GM23248 (cell line): ENCODE data around the gene PREP. TPM values are rescaled to one million over a fixed set of nuclear protein-coding genes. Genes with fewer than 3 reads are reported as not detected.

ENCODE experiments used
- DNase-seq: peaks from one replicate; pipeline ENCODE4 v3.0.0-alpha.2; 2015
- H2AFZ ChIP-seq: fragments of 200-600 bp; sonication (generic); 2 replicates; pipeline ENCODE4 v1.6.1; 2016; ENCODE audit warnings: antibody characterized with exemption
- H3F3A ChIP-seq: fragments of 200-600 bp; sonication (generic); 2 replicates; pipeline ENCODE4 v1.6.1; 2016; ENCODE audit warnings: mild to moderate bottlenecking, antibody characterized with exemption, mixed run types; ENCODE audit not compliant: insufficient read depth
- H3K27ac ChIP-seq: fragments of 200-600 bp; sonication (generic); 2 replicates; pipeline ENCODE4 v1.5.1; 2016; ENCODE audit warnings: mild to moderate bottlenecking
- H3K27me3 ChIP-seq: fragments of 200-600 bp; sonication (generic); replicated peaks from 2 replicates; pipeline ENCODE4 v1.6.1; 2016; ENCODE audit warnings: mild to moderate bottlenecking; ENCODE audit not compliant: insufficient read depth
- H3K36me3 ChIP-seq: fragments of 200-600 bp; sonication (generic); 2 replicates; pipeline ENCODE4 v1.6.1; 2016; ENCODE audit warnings: low read depth, mild to moderate bottlenecking
- H3K4me1 ChIP-seq: fragments of 200-600 bp; sonication (generic); 2 replicates; pipeline ENCODE4 v1.6.1; 2016; ENCODE audit warnings: mild to moderate bottlenecking; ENCODE audit not compliant: insufficient read depth
- H3K4me2 ChIP-seq: fragments of 200-600 bp; sonication (generic); one replicate; pipeline ENCODE4 v1.6.1; 2016; ENCODE audit warnings: mild to moderate bottlenecking; ENCODE audit not compliant: unreplicated experiment
- H3K4me3 ChIP-seq: fragments of 200-600 bp; sonication (generic); 2 replicates; pipeline ENCODE4 v1.5.1; 2016; ENCODE audit warnings: mild to moderate bottlenecking
- H3K79me2 ChIP-seq: fragments of 200-600 bp; sonication (generic); 2 replicates; pipeline ENCODE4 v1.6.1; 2016; ENCODE audit warnings: mild to moderate bottlenecking; ENCODE audit not compliant: insufficient read depth
- H3K9ac ChIP-seq: fragments of 200-600 bp; sonication (generic); 2 replicates; pipeline ENCODE4 v1.6.1; 2016; ENCODE audit warnings: mild to moderate bottlenecking
- H3K9me2 ChIP-seq: fragments of 200-600 bp; sonication (generic); 2 replicates; pipeline ENCODE4 v1.6.1; 2016; ENCODE audit warnings: mixed run types, mild to moderate bottlenecking, moderate library complexity; ENCODE audit not compliant: insufficient read depth
- H3K9me3 ChIP-seq: fragments of 200-600 bp; sonication (generic); one replicate; pipeline ENCODE4 v1.6.1; 2017; ENCODE audit warnings: low read depth
- H4K20me1 ChIP-seq: fragments of 200-600 bp; sonication (generic); 2 replicates; pipeline ENCODE4 v1.6.0; 2016; ENCODE audit not compliant: insufficient read depth
- EZH2 ChIP-seq: fragments of 200-600 bp; sonication (generic); IDR thresholded peaks from 2 replicates; pipeline ENCODE4 v1.6.1; 2018; ENCODE audit warnings: antibody characterized with exemption, mild to moderate bottlenecking; ENCODE audit not compliant: insufficient read depth, poor library complexity, severe bottlenecking
- EZH2phosphoT487 ChIP-seq: fragments of 200-600 bp; sonication (generic); IDR thresholded peaks from 2 replicates; pipeline ENCODE4 v1.6.1; 2018; ENCODE audit warnings: antibody characterized with exemption, moderate library complexity, mild to moderate bottlenecking, low read depth; ENCODE audit not compliant: insufficient read depth
- WGBS, 2 experiments: methylation state at CpG; one replicate each; pipeline ENCODE4 v1.1.6; 2015 to 2017; ENCODE audit warnings: low lambda C conversion rate in 2 of 2, low coverage in 1 of 2; ENCODE audit errors: missing lambda C conversion rate in 2 of 2; 5-methylcytosine and 5-hydroxymethylcytosine counted together
- in situ Hi-C: fragments of 300-500 bp; cut with MboI; formaldehyde crosslinking; loops from 2 replicates; pipeline ENCODE4 v1.15.0; 2020
- polyA plus RNA-seq: library from polyadenylated mRNA; unstranded; fragments of >200 nt; fragmentation: Nextera tagmentation; extraction: Ambion mirVana; gene quantifications from 2 replicates; pipeline ENCODE4 v1.2.1, GENCODE V29; 2016
- total RNA-seq: library from RNA; depleted of rRNA; stranded (reverse); fragments of >200 nt; shearing (Covaris generic); gene quantifications from 2 replicates; pipeline ENCODE4 v1.2.3, GENCODE V29; 2014

The PREP gene
- total and polyA plus RNA-seq, 2 experiments from 2014 or later: 18.9 to 37.9 TPM

DNA sequence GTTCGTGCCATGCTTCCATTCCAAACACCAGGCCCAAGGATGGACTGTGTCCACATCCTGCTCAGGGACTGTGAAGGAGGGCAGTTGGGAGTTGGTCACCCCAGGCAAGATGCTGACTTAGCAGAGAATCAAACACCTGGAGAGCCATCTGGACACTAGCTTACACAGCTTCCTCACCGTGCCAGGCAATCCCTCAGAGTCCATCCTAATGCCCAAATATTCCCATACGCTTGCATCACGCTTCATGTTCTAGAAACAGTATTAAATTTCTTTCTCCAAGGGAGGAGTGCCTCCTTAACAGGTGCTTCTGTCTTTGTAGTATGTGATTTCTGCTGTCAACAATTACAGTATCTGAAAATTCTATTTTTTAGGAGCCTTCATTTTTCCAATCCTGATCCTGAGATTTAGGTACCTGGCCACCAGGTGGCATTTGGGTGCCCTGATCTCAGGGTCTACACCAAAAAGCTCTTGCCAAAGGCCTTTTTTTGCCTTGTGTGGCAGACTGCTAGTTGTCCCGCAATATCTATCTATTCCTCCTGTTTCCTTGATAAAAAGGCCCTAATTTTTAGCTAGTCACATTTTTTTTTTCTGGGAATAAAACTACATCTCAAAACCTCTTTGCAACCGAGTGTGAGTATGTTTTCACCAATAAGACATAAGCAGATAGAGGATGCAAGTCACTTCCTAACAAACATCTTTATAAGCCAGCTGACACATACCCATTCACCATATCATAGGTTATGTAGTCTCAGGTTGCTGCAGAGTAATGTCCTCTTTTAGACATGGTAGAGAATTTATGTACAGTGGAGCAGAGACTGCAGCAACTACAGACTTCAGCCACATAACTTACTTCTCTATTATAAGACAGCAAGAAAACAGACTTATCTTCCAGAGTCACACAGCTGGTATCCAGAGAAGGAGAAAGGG, 85.0 kb downstream of the PREP start:
- Histone ChIP-seq H4K20me1 (no peaks in the 10 kb centered on the region), H3K36me3 (peaks cover 20% of the 10 kb centered on the region), H3K9me2 (no peaks in the 10 kb centered on the region), H3K9me3 (no peaks in the 10 kb centered on the region), H3K27me3 (no peaks in the 10 kb centered on the region), H3K9ac (no peak overlapping the region), H3K4me1 (peaks cover 17% of the 10 kb centered on the region), H3K27ac (no peak overlapping the region), H2AFZ (no peak overlapping the region), H3K79me2 (no peaks in the 10 kb centered on the region), H3K4me3 (no peak overlapping the region), H3F3A (peaks cover 6% of the 10 kb centered on the region; the same call in 1 of the 2 replicates), H3K4me2 (peak overlapping the region; percentile 39)
- no peak for DNase-seq
- WGBS, 2 experiments: 96% methylated on average over 6 of the region's 6 CpGs
- TF ChIP-seq EZH2 (no peak), EZH2phosphoT487 (no peak)
- in situ Hi-C loops: no loop called here

GRCh38 chr6:105313211-105313610, 89.7 kb downstream of the PREP start:
- no peaks in the 10 kb centered on the region for H4K20me1 ChIP-seq
- H3K27me3 ChIP-seq: no peaks in the 10 kb centered on the region
- no peak overlapping the region for H3K27ac ChIP-seq
- H2AFZ ChIP-seq: no peak overlapping the region
- no peak overlapping the region for H3K4me3 ChIP-seq
- WGBS, 2 experiments: 76 to 81% methylated on average over 4 of the region's 4 CpGs
- H3K9me2 ChIP-seq: no peaks in the 10 kb centered on the region
- peaks cover 1% of the 10 kb centered on the region for H3K4me1 ChIP-seq
- 0 out of 2 replicates have a peak, but pooled peaks cover 11% of the 10 kb centered on the region for H3K36me3 ChIP-seq
- no peaks in the 10 kb centered on the region for H3K79me2 ChIP-seq
- no peak overlapping the region for H3K4me2 ChIP-seq
- H3K9me3 ChIP-seq: no peaks in the 10 kb centered on the region
- DNase-seq: no peak
- H3F3A ChIP-seq: no peaks in the 10 kb centered on the region
- no peak for TF ChIP-seq EZH2
- TF ChIP-seq EZH2phosphoT487: no peak
- H3K9ac ChIP-seq: no peak overlapping the region
- in situ Hi-C loops: no loop called here

DNA sequence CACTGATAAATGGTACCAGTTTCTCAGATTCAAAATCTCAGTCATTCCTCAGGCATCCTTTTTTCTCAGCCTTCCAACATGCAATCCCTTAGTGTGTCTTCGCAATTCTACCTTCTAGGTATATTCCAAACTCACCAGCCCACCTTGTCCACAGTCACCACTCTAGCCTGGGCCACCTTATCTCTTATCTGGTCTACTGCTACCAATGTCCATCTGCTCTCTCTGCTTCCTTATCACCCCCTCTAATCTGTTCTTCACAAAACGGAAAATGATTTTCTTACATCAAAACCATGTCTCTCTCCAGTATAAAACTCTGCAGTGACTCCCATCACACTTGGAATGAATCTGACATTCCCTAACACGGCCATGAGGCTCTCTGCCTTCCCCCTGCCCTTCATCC, 91.9 kb downstream of the PREP start:
- Histone ChIP-seq H3K27ac (no peak overlapping the region), H2AFZ (no peak overlapping the region), H3K79me2 (no peaks in the 10 kb centered on the region), H3K9ac (no peak overlapping the region), H3K27me3 (no peaks in the 10 kb centered on the region), H3K4me1 (no peaks in the 10 kb centered on the region), H3K36me3 (0 out of 2 replicates have a peak, but pooled peaks cover 11% of the 10 kb centered on the region), H4K20me1 (no peaks in the 10 kb centered on the region), H3K4me3 (no peak overlapping the region), H3F3A (no peaks in the 10 kb centered on the region), H3K9me3 (no peaks in the 10 kb centered on the region), H3K4me2 (no peak overlapping the region), H3K9me2 (no peaks in the 10 kb centered on the region)
- TF ChIP-seq EZH2phosphoT487: no peak
- no peak for TF ChIP-seq EZH2
- WGBS, 2 experiments: 94 to 100% methylated on average over 3 of the region's 3 CpGs
- no peak for DNase-seq
- in situ Hi-C loops: no loop called here

DNA sequence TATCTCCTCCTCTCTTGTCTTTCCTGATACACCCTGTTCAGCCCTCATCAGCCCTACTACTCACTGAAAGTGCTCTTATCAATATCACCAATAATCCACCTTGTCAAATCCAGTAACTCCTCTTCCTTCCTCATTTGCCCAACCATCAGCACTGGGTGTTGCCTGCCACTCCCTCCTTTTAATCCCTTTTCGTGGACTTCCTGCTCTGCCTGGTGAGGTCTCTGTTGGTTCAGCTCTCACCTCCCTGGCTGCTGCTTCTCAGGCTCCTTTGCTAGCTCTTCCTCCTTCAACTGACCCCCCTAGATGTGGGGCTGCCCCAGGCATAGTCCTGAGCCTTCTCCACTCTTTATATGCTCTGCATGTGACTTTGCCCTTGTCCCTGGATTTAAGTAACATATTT, 92.5 kb downstream of the PREP start:
- Histone ChIP-seq H3K9me2 (no peaks in the 10 kb centered on the region), H3K36me3 (0 out of 2 replicates have a peak, but pooled peaks cover 11% of the 10 kb centered on the region), H2AFZ (no peak overlapping the region), H4K20me1 (no peaks in the 10 kb centered on the region), H3K9ac (no peak overlapping the region), H3K4me1 (no peaks in the 10 kb centered on the region), H3K79me2 (no peaks in the 10 kb centered on the region), H3K9me3 (no peaks in the 10 kb centered on the region), H3K27ac (no peak overlapping the region), H3F3A (no peaks in the 10 kb centered on the region), H3K27me3 (no peaks in the 10 kb centered on the region), H3K4me2 (no peak overlapping the region), H3K4me3 (no peak overlapping the region)
- WGBS, 2 experiments: 58 to 92% methylated on average over 1 of the region's 1 CpG
- in situ Hi-C loops: no loop called here
- no peak for TF ChIP-seq EZH2phosphoT487
- no peak for TF ChIP-seq EZH2
- DNase-seq: no peak
